GM12864 (cell line): ENCODE data around the gene AANAT.
A peak's percentile ranks its signal among the peaks of the same experiment; 100 is the strongest.

Experiments used
- DNase-seq: peaks from one replicate; pipeline ENCODE4 v3.0.0-alpha.2; 2011; ENCODE audit warnings: low read depth
- H3K4me3 ChIP-seq: 2 replicates; pipeline ENCODE4 v1.5.1; 2011; ENCODE audit warnings: mild to moderate bottlenecking, low read depth, low read length, control low read depth
- CTCF ChIP-seq: IDR thresholded peaks from 2 replicates; pipeline ENCODE4 v1.5.1; 2011; ENCODE audit warnings: low read depth, mild to moderate bottlenecking, moderate library complexity, low read length, control low read depth, inconsistent platforms; ENCODE audit errors: missing control alignments

Gene AANAT

GRCh38 chr17:76495663-76496400, 28.4 kb downstream of the AANAT start:
- no peak for TF ChIP-seq CTCF
- DNase-seq, result no peak
- H3K4me3 ChIP-seq, result no peak overlapping the region

- no peak for TF ChIP-seq CTCF
- no peak overlapping the region for H3K4me3 ChIP-seq
- no peak for DNase-seq
These were observed 29.1 kb downstream of the AANAT start for GRCh38 chr17:76496464-76496863.

DNA sequence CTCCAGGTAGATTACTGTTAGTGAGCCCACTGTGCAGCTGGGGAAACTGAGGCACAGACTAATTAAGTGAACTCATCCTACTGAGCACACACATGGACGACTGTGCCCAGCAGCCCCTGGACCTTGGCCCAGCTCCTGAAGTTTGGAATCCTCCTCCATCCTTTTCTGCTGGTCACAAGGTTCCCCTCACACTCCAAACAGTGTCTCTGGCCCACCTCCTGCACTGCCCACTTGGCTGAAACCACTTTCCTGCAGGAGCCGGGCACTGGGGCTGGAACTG, 30.2 kb downstream of the AANAT start:
- TF ChIP-seq CTCF, result no peak
- no peak overlapping the region for H3K4me3 ChIP-seq
- DNase-seq, result no peak

- no peak for DNase-seq
These were observed 30.8 kb downstream of the AANAT start for GRCh38 chr17:76497979-76498875.

GRCh38 chr17:76498876-76499251, 31.5 kb downstream of the AANAT start:
- DNase-seq, result peak; percentile 81
- TF ChIP-seq CTCF, result no peak
- H3K4me3 ChIP-seq, result peak overlapping the region; percentile 66

More at GRCh38 chr17:76497979-76498875, 30.8 kb downstream of the AANAT start:
- peak overlapping the region; percentile 66 for H3K4me3 ChIP-seq
- TF ChIP-seq CTCF, result no peak

GRCh38 chr17:76499267-76499667, 31.9 kb downstream of the AANAT start:
- TF ChIP-seq CTCF, result no peak
- peak overlapping the region; percentile 66 for H3K4me3 ChIP-seq
- DNase-seq, result no peak
